NT2/D1 (cell line): ENCODE data around the gene TSR1.
A peak's percentile ranks its signal among the peaks of the same experiment; 100 is the strongest.

Experiments used
- DNase-seq: peaks from one replicate; pipeline ENCODE4 v3.0.0-alpha.2; 2011; ENCODE audit warnings: low read depth, low spot score
- H3K27me3 ChIP-seq: 2 replicates; pipeline ENCODE4 v1.6.0; 2011; ENCODE audit warnings: mild to moderate bottlenecking; ENCODE audit not compliant: insufficient read length, insufficient read depth
- H3K36me3 ChIP-seq: 2 replicates; pipeline ENCODE4 v1.6.1; 2011; ENCODE audit warnings: mild to moderate bottlenecking, low read length, mixed read lengths; ENCODE audit not compliant: insufficient read depth, insufficient read length
- H3K4me1 ChIP-seq: 2 replicates; pipeline ENCODE4 v1.5.1; 2011; ENCODE audit not compliant: insufficient read depth, insufficient read length
- H3K4me3 ChIP-seq: 2 replicates; pipeline ENCODE4 v1.5.1; 2011; ENCODE audit warnings: low read depth; ENCODE audit not compliant: insufficient read length
- H3K9ac ChIP-seq: 2 replicates; pipeline ENCODE4 v1.6.0; 2011; ENCODE audit warnings: low read depth; ENCODE audit not compliant: insufficient read length
- H3K9me3 ChIP-seq: 2 replicates; pipeline ENCODE4 v1.5.1; 2011; ENCODE audit warnings: mild to moderate bottlenecking, low read length; ENCODE audit not compliant: insufficient read depth
- SUZ12 ChIP-seq: IDR thresholded peaks from 2 replicates; pipeline ENCODE4 v1.6.1; 2011; ENCODE audit not compliant: insufficient read length, insufficient read depth; ENCODE audit errors: extremely low read depth
- YY1 ChIP-seq: IDR thresholded peaks from 2 replicates; pipeline ENCODE4 v1.6.1; 2011; ENCODE audit not compliant: insufficient read length, insufficient read depth
- ZNF274 ChIP-seq: IDR thresholded peaks from 2 replicates; pipeline ENCODE4 v1.6.1; 2011; ENCODE audit warnings: mild to moderate bottlenecking, low read depth, low read length

Gene TSR1

DNA sequence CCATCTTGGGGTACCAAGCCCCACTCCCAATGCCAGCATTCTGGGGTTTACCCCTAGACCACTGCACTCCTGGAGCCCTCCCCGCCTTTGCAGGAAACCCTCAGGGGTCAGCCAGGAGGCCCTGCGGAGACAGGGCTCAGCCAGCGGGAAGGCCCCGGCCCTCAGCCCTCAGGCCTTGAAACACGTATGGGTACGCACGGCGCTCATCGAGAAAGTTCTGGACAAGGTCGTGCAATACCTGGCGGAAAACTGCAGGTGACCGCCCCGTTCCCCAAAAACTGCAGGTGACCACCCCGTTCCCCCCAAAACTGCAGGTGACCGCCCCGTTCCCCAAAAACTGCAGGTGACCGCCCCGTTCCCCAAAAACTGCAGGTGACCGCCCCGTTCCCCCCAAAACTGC, 25.8 kb upstream of the TSR1 start:
- Histone ChIP-seq H3K4me3 (no peak overlapping the region), H3K9ac (no peak overlapping the region), H3K4me1 (peaks cover 3% of the 10 kb centered on the region), H3K9me3 (no peaks in the 10 kb centered on the region), H3K36me3 (peaks cover 57% of the 10 kb centered on the region), H3K27me3 (no peaks in the 10 kb centered on the region)
- TF ChIP-seq ZNF274 (no peak), SUZ12 (no peak), YY1 (no peak)
- no peak for DNase-seq

DNA sequence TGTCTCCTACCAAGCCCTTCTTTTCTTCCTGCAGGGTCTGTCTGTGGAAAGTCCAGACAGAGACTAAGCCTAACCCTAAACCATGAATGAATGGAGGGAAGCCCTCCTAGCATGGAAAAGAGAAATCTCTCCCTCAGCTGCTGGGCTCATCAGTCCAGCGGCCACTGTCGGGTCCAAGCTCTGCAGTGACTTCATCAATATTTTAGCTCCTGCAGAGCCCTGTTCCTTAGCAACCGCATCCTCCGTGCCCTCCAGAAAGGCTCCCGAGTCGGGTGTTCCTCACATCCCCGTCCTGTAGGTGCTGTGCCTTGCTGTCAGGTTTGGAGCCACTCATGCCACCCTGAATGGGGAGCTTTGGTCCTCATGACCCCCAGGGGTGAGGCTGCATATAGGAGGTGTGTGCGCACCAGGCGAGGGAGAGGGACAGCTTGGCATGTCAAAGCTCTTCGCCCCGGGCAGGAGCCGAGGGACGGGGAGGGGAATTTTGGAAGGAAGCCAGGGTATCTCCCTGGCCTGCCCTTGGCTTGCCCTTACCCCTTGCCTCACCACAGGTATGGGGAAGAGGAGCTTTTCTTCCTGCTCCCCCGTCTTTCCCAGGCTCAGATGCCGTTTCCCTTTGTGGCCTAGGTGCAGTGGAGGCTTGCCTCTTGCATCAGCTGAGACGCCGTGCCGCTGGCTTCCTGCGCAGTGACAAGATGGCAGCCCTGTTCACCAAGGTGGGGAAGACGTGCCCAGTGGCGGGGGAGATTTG, 24.9 kb upstream of the TSR1 start:
- H3K36me3 ChIP-seq: peaks cover 52% of the 10 kb centered on the region
- TF ChIP-seq SUZ12 (no peak), ZNF274 (no peak), YY1 (no peak)
- H3K9ac ChIP-seq: no peak overlapping the region
- no peaks in the 10 kb centered on the region for H3K9me3 ChIP-seq
- no peaks in the 10 kb centered on the region for H3K4me1 ChIP-seq
- DNase-seq: no peak
- no peaks in the 10 kb centered on the region for H3K27me3 ChIP-seq
- no peak overlapping the region for H3K4me3 ChIP-seq

DNA sequence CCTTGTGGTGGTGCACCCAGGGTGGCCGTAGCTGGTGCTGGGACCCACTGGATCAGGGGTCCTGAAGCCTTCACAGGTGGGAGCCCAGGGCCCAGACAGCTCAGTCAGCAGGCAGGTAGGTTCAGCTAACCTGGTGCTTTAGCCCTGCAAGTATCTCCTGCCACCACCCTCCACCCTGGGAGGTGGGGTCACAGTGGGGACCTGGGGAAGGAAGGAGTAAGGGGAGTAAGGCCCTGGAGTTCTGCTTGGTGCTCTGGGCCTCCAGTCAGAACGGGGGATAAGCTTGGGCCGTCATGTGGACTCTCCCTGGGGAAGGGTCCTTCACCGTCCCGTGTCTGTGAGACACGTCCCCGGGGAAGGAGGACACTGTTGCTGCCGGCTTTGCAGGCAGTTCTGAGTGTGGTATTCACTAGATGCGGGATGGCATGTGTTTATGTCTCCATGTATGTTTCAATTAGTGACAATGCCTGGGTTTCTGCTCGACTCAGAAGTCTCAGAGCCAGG, 21.7 kb upstream of the TSR1 start:
- Histone ChIP-seq H3K4me1 (no peaks in the 10 kb centered on the region), H3K36me3 (peaks cover 24% of the 10 kb centered on the region), H3K9me3 (no peaks in the 10 kb centered on the region), H3K9ac (no peak overlapping the region), H3K4me3 (no peak overlapping the region), H3K27me3 (no peaks in the 10 kb centered on the region)
- DNase-seq: no peak
- TF ChIP-seq SUZ12: no peak
- TF ChIP-seq YY1: no peak
- no peak for TF ChIP-seq ZNF274

DNA sequence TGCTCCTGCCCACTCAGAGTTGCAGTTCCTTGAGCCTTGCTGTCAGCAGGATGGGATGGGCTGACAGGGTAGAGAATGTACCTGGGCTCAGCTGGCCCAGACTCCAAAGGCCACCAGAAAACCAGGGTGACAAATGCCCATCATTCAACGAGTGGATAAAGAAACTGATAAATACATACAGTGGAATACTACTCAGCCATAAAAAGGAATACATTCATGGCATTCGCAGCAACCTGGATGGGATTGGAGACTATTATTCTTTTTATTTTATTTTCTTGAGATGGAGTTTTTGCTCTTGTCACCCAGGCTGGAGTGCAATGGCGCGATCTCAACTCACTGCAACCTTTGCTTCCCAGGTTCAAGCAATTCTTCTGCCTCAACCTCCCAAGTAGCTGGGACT, 21.0 kb upstream of the TSR1 start:
- no peaks in the 10 kb centered on the region for H3K9me3 ChIP-seq
- no peak for DNase-seq
- H3K27me3 ChIP-seq: no peaks in the 10 kb centered on the region
- TF ChIP-seq ZNF274: no peak
- no peak for TF ChIP-seq SUZ12
- TF ChIP-seq YY1: no peak
- H3K4me3 ChIP-seq: no peak overlapping the region
- peaks cover 3% of the 10 kb centered on the region for H3K4me1 ChIP-seq
- no peak overlapping the region for H3K9ac ChIP-seq
- H3K36me3 ChIP-seq: peaks cover 17% of the 10 kb centered on the region

DNA sequence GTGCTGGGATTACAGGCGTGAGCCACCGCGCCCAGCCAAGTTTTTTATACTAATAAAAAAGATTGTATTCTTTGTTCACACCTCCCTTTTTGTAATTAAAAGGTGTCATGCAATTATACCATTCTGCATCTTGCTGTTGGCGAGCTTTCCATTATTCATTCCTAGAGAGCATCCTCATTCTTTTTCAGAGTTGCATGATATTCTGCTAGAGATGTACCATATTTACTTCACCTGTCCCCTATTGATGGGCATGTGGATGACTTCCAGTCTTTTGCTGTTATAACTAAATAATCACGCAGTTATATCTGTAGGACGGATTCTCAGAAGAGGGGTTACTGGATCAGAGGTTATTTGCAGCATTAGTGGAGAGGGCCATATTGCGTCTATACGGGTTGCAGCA, 18.1 kb upstream of the TSR1 start:
- no peak for TF ChIP-seq ZNF274
- no peak for TF ChIP-seq SUZ12
- no peak for TF ChIP-seq YY1
- DNase-seq: no peak
- Histone ChIP-seq H3K27me3 (no peaks in the 10 kb centered on the region), H3K9ac (no peak overlapping the region), H3K4me1 (peaks cover 3% of the 10 kb centered on the region), H3K9me3 (no peaks in the 10 kb centered on the region), H3K4me3 (no peak overlapping the region), H3K36me3 (peaks cover 7% of the 10 kb centered on the region)

DNA sequence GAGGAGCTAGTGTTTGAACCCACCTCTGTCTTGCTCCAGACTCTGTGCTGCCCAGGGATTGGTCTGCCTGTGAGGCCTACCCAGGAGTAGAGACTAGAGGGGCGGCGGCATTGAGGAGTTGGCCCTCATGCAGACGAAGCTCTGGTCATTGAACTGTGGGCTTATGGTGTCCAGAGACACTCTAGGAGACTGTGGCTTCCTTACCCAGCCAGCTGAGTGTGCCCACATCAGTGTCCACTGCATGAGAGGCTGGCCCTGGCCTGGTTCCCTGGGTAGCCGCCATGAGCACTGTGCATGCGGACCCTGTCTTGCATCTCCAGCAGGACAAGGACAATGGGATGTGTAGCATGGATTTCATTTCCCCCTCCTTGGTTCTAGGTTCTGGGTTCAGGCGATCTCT, 15.0 kb upstream of the TSR1 start:
- H3K9me3 ChIP-seq: no peaks in the 10 kb centered on the region
- no peaks in the 10 kb centered on the region for H3K27me3 ChIP-seq
- H3K4me3 ChIP-seq: no peak overlapping the region
- no peak overlapping the region for H3K9ac ChIP-seq
- DNase-seq: no peak
- peaks cover 6% of the 10 kb centered on the region for H3K36me3 ChIP-seq
- H3K4me1 ChIP-seq: peaks cover 3% of the 10 kb centered on the region
- no peak for TF ChIP-seq ZNF274

DNA sequence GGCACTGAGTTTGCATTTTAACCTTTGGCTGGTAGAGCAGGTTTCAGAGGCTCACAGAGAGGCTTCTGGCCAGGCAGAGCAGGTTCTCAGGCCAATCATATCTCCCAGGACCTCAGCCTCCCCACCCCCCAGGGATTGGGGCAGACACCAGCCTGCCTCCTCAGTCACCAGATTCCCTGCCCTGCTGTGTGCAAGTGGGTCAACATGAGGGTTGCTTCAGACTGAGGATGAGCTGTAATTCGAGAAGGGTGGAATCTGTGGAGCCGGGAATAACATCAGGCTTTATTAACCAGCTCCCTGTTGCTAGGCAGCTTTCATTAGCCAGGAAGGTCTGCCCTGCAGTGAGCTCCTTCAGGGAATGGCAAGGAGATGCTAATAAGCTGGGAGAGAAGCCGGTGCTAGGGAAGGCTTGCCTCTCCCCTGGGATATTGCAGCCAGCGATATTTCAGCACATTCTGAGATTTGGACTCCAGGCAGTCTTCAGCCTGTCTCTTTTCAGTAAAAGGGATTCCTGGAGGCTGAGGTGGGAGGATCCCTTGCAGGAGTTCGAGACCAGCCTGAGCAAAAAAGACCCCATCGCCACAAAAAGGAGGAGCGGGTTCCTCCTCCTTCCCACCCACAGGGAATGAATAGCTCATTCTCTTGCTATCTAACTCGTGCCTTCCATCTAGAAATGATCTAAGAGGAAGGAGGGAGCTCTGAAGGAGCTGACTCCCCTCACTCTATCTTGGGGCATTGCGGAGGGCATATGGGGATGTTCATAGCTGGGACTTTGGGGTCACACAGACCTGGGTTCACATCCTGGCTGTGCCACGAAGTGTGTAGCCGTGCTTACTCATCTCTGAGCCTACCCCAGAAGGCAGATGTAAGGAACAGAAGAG, 11.8 kb upstream of the TSR1 start:
- H3K9ac ChIP-seq: peak overlapping the region; percentile 5
- no peaks in the 10 kb centered on the region for H3K27me3 ChIP-seq
- peak; percentile 87 for DNase-seq
- H3K4me3 ChIP-seq: peak overlapping the region; percentile 0
- H3K9me3 ChIP-seq: no peaks in the 10 kb centered on the region
- H3K4me1 ChIP-seq: peaks cover 6% of the 10 kb centered on the region
- TF ChIP-seq ZNF274 (no peak), YY1 (no peak), SUZ12 (no peak)
- peaks cover 25% of the 10 kb centered on the region for H3K36me3 ChIP-seq
